Hepatocyte (in vitro differentiated cells): ENCODE results near the gene FRY.

ENCODE experiments used
- EZH2 ChIP-seq: fragments of 200-600 bp; sonication (generic); IDR thresholded peaks from 2 replicates; pipeline ENCODE4 v1.6.1; 2016; ENCODE audit warnings: antibody characterized with exemption, mild to moderate bottlenecking, borderline replicate concordance
- EZH2phosphoT487 ChIP-seq: fragments of 200-600 bp; sonication (generic); IDR thresholded peaks from one replicate; pipeline ENCODE4 v1.6.1; 2018; ENCODE audit warnings: antibody characterized with exemption, mild to moderate bottlenecking, low read depth, moderate library complexity; ENCODE audit not compliant: unreplicated experiment, severe bottlenecking
- TF ChIP-seq, protein P1 (sequence below): fragments of 200-600 bp; sonication (generic); IDR thresholded peaks from 2 replicates; pipeline ENCODE4 v1.5.1; 2016; ENCODE audit warnings: antibody characterized with exemption, mild to moderate bottlenecking; ENCODE audit not compliant: poor library complexity

DNA sequence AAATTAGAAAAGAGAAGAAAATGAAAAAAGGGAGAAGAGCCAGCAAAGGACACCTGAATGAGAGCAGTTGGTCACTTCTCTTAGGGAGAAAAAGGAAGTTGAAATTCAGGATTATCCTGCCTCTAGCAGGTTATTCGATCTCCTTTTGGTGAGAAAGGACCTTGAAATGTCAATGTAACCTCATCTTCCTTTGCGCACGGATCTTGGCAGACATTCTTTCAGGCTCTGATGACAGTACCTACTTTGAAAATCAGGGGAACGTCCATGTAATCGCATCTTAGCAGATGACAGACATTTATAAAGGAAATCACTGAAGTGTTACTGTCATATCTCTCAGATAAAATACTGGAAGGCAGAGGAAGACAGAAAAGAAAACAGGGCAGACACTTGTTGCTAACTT is 36.7 kb downstream of the FRY start:
- TF ChIP-seq EZH2phosphoT487 = no peak
- TF ChIP-seq, protein P1, sequence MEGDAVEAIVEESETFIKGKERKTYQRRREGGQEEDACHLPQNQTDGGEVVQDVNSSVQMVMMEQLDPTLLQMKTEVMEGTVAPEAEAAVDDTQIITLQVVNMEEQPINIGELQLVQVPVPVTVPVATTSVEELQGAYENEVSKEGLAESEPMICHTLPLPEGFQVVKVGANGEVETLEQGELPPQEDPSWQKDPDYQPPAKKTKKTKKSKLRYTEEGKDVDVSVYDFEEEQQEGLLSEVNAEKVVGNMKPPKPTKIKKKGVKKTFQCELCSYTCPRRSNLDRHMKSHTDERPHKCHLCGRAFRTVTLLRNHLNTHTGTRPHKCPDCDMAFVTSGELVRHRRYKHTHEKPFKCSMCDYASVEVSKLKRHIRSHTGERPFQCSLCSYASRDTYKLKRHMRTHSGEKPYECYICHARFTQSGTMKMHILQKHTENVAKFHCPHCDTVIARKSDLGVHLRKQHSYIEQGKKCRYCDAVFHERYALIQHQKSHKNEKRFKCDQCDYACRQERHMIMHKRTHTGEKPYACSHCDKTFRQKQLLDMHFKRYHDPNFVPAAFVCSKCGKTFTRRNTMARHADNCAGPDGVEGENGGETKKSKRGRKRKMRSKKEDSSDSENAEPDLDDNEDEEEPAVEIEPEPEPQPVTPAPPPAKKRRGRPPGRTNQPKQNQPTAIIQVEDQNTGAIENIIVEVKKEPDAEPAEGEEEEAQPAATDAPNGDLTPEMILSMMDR = no peak
- TF ChIP-seq EZH2 = no peak
